MM.1S (cell line): ENCODE results near the gene ADCY2.
A peak's percentile ranks its signal among the peaks of the same experiment; 100 is the strongest.

ENCODE experiments used
- DNase-seq: peaks from one replicate; pipeline ENCODE4 v3.0.0-alpha.2; 2015
- H2AFZ ChIP-seq: fragments of 300-600 bp; sonication (generic); 2 replicates; pipeline ENCODE4 v1.6.0; 2016; ENCODE audit warnings: antibody characterized with exemption, low read length
- H3F3A ChIP-seq: fragments of 300-600 bp; sonication (generic); 2 replicates; pipeline ENCODE4 v1.6.1; 2016; ENCODE audit warnings: mild to moderate bottlenecking, antibody characterized with exemption, low read length, moderate library complexity, mixed read lengths; ENCODE audit not compliant: insufficient read depth
- H3K27ac ChIP-seq: fragments of 300-600 bp; sonication (generic); 2 replicates; pipeline ENCODE4 v1.5.1; 2016; ENCODE audit warnings: mild to moderate bottlenecking, low read length
- H3K27me3 ChIP-seq: fragments of 300-600 bp; sonication (generic); replicated peaks from 2 replicates; pipeline ENCODE4 v1.6.0; 2016; ENCODE audit warnings: low read length; ENCODE audit not compliant: insufficient read depth
- H3K36me3 ChIP-seq: fragments of 300-600 bp; sonication (generic); replicated peaks from 2 replicates; pipeline ENCODE4 v1.6.1; 2016; ENCODE audit warnings: mild to moderate bottlenecking, low read length, mixed read lengths; ENCODE audit not compliant: insufficient read depth
- H3K4me1 ChIP-seq: fragments of 300-600 bp; sonication (generic); 2 replicates; pipeline ENCODE4 v1.6.1; 2016; ENCODE audit warnings: low read length, mixed read lengths
- H3K4me2 ChIP-seq: fragments of 300-600 bp; sonication (generic); 2 replicates; pipeline ENCODE4 v1.6.0; 2016; ENCODE audit warnings: low read depth, low read length
- H3K4me3 ChIP-seq: fragments of 300-600 bp; sonication (generic); 2 replicates; pipeline ENCODE4 v1.5.1; 2016; ENCODE audit warnings: low read length, mixed read lengths
- H3K79me2 ChIP-seq: fragments of 300-600 bp; sonication (generic); 2 replicates; pipeline ENCODE4 v1.6.1; 2016; ENCODE audit warnings: mixed run types, low read length, mixed read lengths
- H3K9ac ChIP-seq: fragments of 300-600 bp; sonication (generic); 2 replicates; pipeline ENCODE4 v1.6.1; 2016; ENCODE audit warnings: low read length, mixed read lengths
- H3K9me2 ChIP-seq: fragments of 300-600 bp; sonication (generic); replicated peaks from 2 replicates; pipeline ENCODE4 v1.6.1; 2016; ENCODE audit warnings: mild to moderate bottlenecking, low read length, mixed read lengths; ENCODE audit not compliant: insufficient read depth
- H3K9me3 ChIP-seq: fragments of 300-600 bp; sonication (generic); replicated peaks from 2 replicates; pipeline ENCODE4 v1.6.1; 2016; ENCODE audit warnings: mild to moderate bottlenecking, low read length, mixed read lengths; ENCODE audit not compliant: insufficient read depth
- H4K20me1 ChIP-seq: fragments of 300-600 bp; sonication (generic); 2 replicates; pipeline ENCODE4 v1.6.1; 2016; ENCODE audit warnings: mild to moderate bottlenecking, low read length, moderate library complexity, mixed read lengths; ENCODE audit not compliant: insufficient read depth
- EZH2 ChIP-seq: fragments of 300-600 bp; sonication (generic); optimal IDR thresholded peaks from 2 replicates; pipeline ENCODE3; 2017; ENCODE audit warnings: low read depth, mild to moderate bottlenecking, antibody characterized with exemption, low read length, mixed read lengths
- EZH2phosphoT487 ChIP-seq: fragments of 300-600 bp; sonication (generic); IDR thresholded peaks from 2 replicates; pipeline ENCODE4 v1.6.1; 2018; ENCODE audit warnings: antibody characterized with exemption, low read length
- TF ChIP-seq, protein P1 (sequence below): fragments of 300-600 bp; sonication (generic); IDR thresholded peaks from 2 replicates; pipeline ENCODE4 v1.5.1; 2016; ENCODE audit warnings: antibody characterized with exemption, low read length, mixed read lengths

Gene ADCY2

DNA sequence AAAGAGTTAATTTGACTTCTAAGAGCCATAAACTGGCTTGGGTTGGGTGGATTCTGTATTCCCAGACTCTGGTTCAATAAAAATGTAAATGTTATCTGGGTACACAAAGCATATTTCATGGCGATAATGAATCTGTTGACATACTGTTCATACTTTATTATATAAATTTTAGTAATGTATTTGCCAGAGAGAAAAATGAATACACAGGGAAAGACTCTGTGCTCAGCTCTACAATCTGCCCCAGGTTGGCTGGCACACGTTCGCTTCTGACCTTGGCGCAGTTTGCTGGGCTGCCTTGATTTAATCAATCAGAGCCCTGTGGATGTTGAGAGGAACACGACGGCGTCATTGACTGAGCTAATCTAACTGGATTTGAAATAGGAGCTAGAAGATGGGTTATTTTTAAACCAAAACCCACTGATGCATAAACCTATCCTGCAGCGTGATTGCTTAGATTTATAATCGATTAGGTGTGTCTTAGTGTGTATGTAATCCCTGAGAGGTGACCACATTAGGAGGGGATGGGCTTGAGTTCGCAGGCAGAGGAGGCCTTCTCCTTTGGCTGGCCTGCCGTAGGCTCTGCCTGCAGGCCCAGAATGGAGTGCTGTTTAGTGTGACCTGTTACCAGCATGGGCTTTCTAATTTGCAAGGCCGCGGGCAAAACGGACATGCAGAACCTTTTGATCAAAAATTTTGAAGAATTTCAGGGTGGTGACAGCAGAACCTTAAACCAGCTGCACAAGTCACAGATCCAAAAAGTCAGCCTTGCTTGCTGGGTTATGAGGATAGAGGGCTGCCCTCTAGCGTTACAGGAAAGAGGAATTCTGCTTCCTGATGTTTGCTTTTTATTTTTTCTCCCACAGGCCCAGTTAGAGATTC, 3.9 kb upstream of the ADCY2 start:
- no peaks in the 10 kb centered on the region for H3K27me3 ChIP-seq

DNA sequence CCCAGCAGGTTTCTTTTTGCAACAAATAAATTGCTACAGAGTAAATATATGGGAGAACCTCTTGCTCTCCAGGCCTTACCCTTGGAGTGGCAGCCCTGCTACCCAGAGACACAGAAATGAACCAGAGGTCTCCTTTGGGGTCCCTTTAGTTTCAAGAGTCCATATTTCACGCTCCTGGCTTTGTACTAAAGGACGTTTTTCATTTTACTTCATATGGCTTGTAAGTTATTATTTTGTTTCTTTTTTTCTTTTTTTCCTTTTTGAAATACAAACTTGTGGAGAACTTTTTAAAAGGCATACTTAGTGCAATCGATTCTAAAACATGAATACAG, 3.3 kb upstream of the ADCY2 start:
- no peak overlapping the region for H2AFZ ChIP-seq
- H3K9me2 ChIP-seq = no peaks in the 10 kb centered on the region
- TF ChIP-seq EZH2phosphoT487 (no peak), EZH2 (no peak)
- TF ChIP-seq, protein P1, sequence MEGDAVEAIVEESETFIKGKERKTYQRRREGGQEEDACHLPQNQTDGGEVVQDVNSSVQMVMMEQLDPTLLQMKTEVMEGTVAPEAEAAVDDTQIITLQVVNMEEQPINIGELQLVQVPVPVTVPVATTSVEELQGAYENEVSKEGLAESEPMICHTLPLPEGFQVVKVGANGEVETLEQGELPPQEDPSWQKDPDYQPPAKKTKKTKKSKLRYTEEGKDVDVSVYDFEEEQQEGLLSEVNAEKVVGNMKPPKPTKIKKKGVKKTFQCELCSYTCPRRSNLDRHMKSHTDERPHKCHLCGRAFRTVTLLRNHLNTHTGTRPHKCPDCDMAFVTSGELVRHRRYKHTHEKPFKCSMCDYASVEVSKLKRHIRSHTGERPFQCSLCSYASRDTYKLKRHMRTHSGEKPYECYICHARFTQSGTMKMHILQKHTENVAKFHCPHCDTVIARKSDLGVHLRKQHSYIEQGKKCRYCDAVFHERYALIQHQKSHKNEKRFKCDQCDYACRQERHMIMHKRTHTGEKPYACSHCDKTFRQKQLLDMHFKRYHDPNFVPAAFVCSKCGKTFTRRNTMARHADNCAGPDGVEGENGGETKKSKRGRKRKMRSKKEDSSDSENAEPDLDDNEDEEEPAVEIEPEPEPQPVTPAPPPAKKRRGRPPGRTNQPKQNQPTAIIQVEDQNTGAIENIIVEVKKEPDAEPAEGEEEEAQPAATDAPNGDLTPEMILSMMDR = no peak
- H3K9me3 ChIP-seq = no peaks in the 10 kb centered on the region
- H3K79me2 ChIP-seq = no peaks in the 10 kb centered on the region
- H3K4me3 ChIP-seq = no peak overlapping the region
- H3K4me1 ChIP-seq = peaks cover 7% of the 10 kb centered on the region
- no peak overlapping the region for H3K4me2 ChIP-seq
- no peaks in the 10 kb centered on the region for H3K27me3 ChIP-seq
- no peaks in the 10 kb centered on the region for H3K36me3 ChIP-seq
- no peak overlapping the region for H3K9ac ChIP-seq
- H4K20me1 ChIP-seq = no peaks in the 10 kb centered on the region
- no peak for DNase-seq
- no peaks in the 10 kb centered on the region for H3F3A ChIP-seq
- H3K27ac ChIP-seq = no peak overlapping the region

More for the DNA sequence above, 3.9 kb upstream of the ADCY2 start:
- TF ChIP-seq EZH2 (no peak), EZH2phosphoT487 (no peak)
- TF ChIP-seq, protein P1 = peak; percentile 45
- peak; percentile 25 for DNase-seq
- Histone ChIP-seq H3K9me3 (no peaks in the 10 kb centered on the region), H3K9ac (no peak overlapping the region), H3K4me1 (peaks cover 1% of the 10 kb centered on the region), H3K79me2 (no peaks in the 10 kb centered on the region), H3K4me3 (no peak overlapping the region), H3K9me2 (no peaks in the 10 kb centered on the region), H3F3A (no peaks in the 10 kb centered on the region), H2AFZ (no peak overlapping the region), H3K36me3 (no peaks in the 10 kb centered on the region), H3K4me2 (no peak overlapping the region), H3K27ac (no peak overlapping the region), H4K20me1 (no peaks in the 10 kb centered on the region)

DNA sequence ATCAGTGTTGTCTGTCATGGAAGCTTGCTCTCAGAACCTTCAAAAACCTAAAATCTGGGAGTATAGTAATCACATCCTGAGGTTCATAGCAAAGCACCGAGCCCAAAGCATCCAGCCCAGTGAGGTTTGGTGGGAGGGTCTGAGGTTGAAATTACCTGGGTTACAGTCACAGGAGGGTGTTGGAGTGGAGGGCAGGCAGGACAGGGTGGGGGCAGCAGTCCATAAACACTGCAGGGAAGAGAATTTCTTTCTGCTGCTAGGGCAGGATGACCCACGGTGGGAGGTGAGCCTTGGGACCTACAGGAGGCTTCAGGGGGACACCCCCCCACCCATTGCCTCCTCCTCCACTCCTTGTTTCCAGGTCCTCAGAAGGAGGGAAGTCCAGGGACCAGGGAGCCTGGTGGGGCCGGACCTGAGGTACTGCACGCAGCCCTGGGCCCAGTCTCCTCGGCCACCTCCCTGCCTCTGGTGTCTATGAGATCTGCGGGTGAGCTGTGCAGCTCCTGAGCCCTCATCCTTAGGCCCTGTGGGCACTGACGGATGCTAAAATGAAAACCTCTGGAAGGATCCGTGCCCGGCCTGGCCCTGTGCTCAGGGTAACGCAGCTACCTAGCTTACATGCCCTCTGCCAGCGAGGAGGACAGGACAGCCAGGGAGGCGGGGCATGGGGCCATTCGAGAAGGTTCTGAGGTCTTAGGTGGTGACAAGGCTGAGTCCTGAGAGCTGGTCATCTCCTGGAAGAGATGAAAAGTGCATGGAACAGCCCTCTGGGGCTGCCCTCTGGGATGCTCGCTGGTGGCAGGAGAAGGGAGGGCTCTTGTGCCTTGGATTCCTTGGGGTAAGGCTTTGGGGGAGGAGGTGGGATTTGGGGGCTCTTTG, 1.8 kb upstream of the ADCY2 start:
- TF ChIP-seq, protein P1 = no peak
- TF ChIP-seq EZH2 = no peak
- Histone ChIP-seq H3K9me2 (no peaks in the 10 kb centered on the region), H3K4me1 (peaks cover 20% of the 10 kb centered on the region), H4K20me1 (no peaks in the 10 kb centered on the region), H3K27ac (no peak overlapping the region), H3K27me3 (no peaks in the 10 kb centered on the region), H3K9ac (no peak overlapping the region), H3K9me3 (no peaks in the 10 kb centered on the region), H3K4me2 (no peak overlapping the region), H3K79me2 (no peaks in the 10 kb centered on the region), H2AFZ (no peak overlapping the region), H3F3A (no peaks in the 10 kb centered on the region), H3K36me3 (no peaks in the 10 kb centered on the region), H3K4me3 (no peak overlapping the region)
- no peak for DNase-seq
